ENCODE measurements around the gene NVL.
A peak's percentile ranks its signal among the peaks of the same experiment; 100 is the strongest.

- TF ChIP-seq CTCF (IDR thresholded peaks at IDR 0.05) (no peak), POLR2A (IDR thresholded peaks at IDR 0.05) (peak; percentile 84)
Observed at GRCh38 chr1:224182866-224183590, 146.9 kb downstream of the NVL start, which contains the start of gene DEGS1.

All from testis (tissue), 2 donors.